T-helper 1 cell treated with Interleukin-12 subunit alpha and Interleukin-12 subunit beta and Interleukin-4 antibody, amounts not matched to agents 30 μg/mL and 1 μg/mL, for 36 hours (primary cell): ENCODE measurements around the gene AKAP13.

Source experiments
- H3K27ac Mint-ChIP-seq: one replicate; pipeline ENCODE4 v1.8.0; 2021; ENCODE audit warnings: mild to moderate bottlenecking, mixed read lengths
- H3K27me3 Mint-ChIP-seq: one replicate; pipeline ENCODE4 v1.8.0; 2021; ENCODE audit warnings: low read depth, mixed read lengths
- H3K36me3 Mint-ChIP-seq: one replicate; pipeline ENCODE4 v1.8.0; 2021; ENCODE audit warnings: low read depth, mixed read lengths
- H3K4me1 Mint-ChIP-seq: one replicate; pipeline ENCODE4 v1.8.0; 2021; ENCODE audit warnings: low read depth, mixed read lengths
- H3K4me3 Mint-ChIP-seq: one replicate; pipeline ENCODE4 v1.8.0; 2021; ENCODE audit warnings: mild to moderate bottlenecking, moderate library complexity, mixed read lengths
- H3K9me3 Mint-ChIP-seq: one replicate; pipeline ENCODE4 v1.8.0; 2021; ENCODE audit warnings: mixed read lengths

Gene AKAP13

GRCh38 chr15:85389306-85389650 lies 8.9 kb downstream of the AKAP13 start:
- Mint-ChIP-seq H3K27me3 (no peaks in the 10 kb centered on the region), H3K4me3 (no peak overlapping the region), H3K9me3 (no peaks in the 10 kb centered on the region)

GRCh38 chr15:85389772-85390171 lies 9.4 kb downstream of the AKAP13 start:
- H3K4me1 Mint-ChIP-seq: peaks cover 21% of the 10 kb centered on the region
- peaks cover 9% of the 10 kb centered on the region for H3K36me3 Mint-ChIP-seq
- no peaks in the 10 kb centered on the region for H3K27me3 Mint-ChIP-seq
- H3K9me3 Mint-ChIP-seq: no peaks in the 10 kb centered on the region
- H3K27ac Mint-ChIP-seq: no peak overlapping the region
- no peak overlapping the region for H3K4me3 Mint-ChIP-seq

More at GRCh38 chr15:85389306-85389650, 8.9 kb downstream of the AKAP13 start:
- peaks cover 19% of the 10 kb centered on the region for H3K4me1 Mint-ChIP-seq
- peaks cover 11% of the 10 kb centered on the region for H3K36me3 Mint-ChIP-seq
- no peak overlapping the region for H3K27ac Mint-ChIP-seq

- H3K36me3 Mint-ChIP-seq: peaks cover 4% of the 10 kb centered on the region
- no peaks in the 10 kb centered on the region for H3K9me3 Mint-ChIP-seq
- H3K27me3 Mint-ChIP-seq: no peaks in the 10 kb centered on the region
- H3K4me3 Mint-ChIP-seq: no peak overlapping the region
- H3K4me1 Mint-ChIP-seq: peaks cover 21% of the 10 kb centered on the region
- no peak overlapping the region for H3K27ac Mint-ChIP-seq
These were observed 12.8 kb downstream of the AKAP13 start for GRCh38 chr15:85393210-85393609.

GRCh38 chr15:85394554-85395333 lies 14.3 kb downstream of the AKAP13 start:
- H3K27me3 Mint-ChIP-seq: no peaks in the 10 kb centered on the region
- peaks cover 20% of the 10 kb centered on the region for H3K4me1 Mint-ChIP-seq
- no peak overlapping the region for H3K4me3 Mint-ChIP-seq
- no peaks in the 10 kb centered on the region for H3K9me3 Mint-ChIP-seq
- peaks cover 2% of the 10 kb centered on the region for H3K36me3 Mint-ChIP-seq
- H3K27ac Mint-ChIP-seq: no peak overlapping the region

- H3K36me3 Mint-ChIP-seq: peaks cover 2% of the 10 kb centered on the region
- H3K27me3 Mint-ChIP-seq: no peaks in the 10 kb centered on the region
- H3K4me3 Mint-ChIP-seq: no peak overlapping the region
- H3K4me1 Mint-ChIP-seq: peaks cover 27% of the 10 kb centered on the region
- H3K9me3 Mint-ChIP-seq: no peaks in the 10 kb centered on the region
- H3K27ac Mint-ChIP-seq: no peak overlapping the region
These were observed 16.2 kb downstream of the AKAP13 start for GRCh38 chr15:85396554-85396953.

- H3K9me3 Mint-ChIP-seq: no peaks in the 10 kb centered on the region
- H3K36me3 Mint-ChIP-seq: peaks cover 2% of the 10 kb centered on the region
- no peak overlapping the region for H3K27ac Mint-ChIP-seq
- no peak overlapping the region for H3K4me3 Mint-ChIP-seq
- H3K27me3 Mint-ChIP-seq: no peaks in the 10 kb centered on the region
- peaks cover 33% of the 10 kb centered on the region for H3K4me1 Mint-ChIP-seq
These were observed 16.7 kb downstream of the AKAP13 start for GRCh38 chr15:85397151-85397550.

GRCh38 chr15:85397926-85398325 lies 17.5 kb downstream of the AKAP13 start:
- Mint-ChIP-seq H3K27ac (no peak overlapping the region), H3K27me3 (no peaks in the 10 kb centered on the region), H3K4me1 (peaks cover 39% of the 10 kb centered on the region), H3K36me3 (peaks cover 2% of the 10 kb centered on the region), H3K4me3 (no peak overlapping the region), H3K9me3 (no peaks in the 10 kb centered on the region)

GRCh38 chr15:85398822-85399221 lies 18.4 kb downstream of the AKAP13 start:
- H3K27me3 Mint-ChIP-seq: no peaks in the 10 kb centered on the region
- peaks cover 36% of the 10 kb centered on the region for H3K4me1 Mint-ChIP-seq
- no peak overlapping the region for H3K4me3 Mint-ChIP-seq
- H3K36me3 Mint-ChIP-seq: peaks cover 2% of the 10 kb centered on the region
- no peak overlapping the region for H3K27ac Mint-ChIP-seq
- H3K9me3 Mint-ChIP-seq: no peaks in the 10 kb centered on the region

- Mint-ChIP-seq H3K4me3 (no peak overlapping the region), H3K27me3 (no peaks in the 10 kb centered on the region), H3K9me3 (no peaks in the 10 kb centered on the region), H3K36me3 (peaks cover 2% of the 10 kb centered on the region), H3K4me1 (peaks cover 38% of the 10 kb centered on the region), H3K27ac (no peak overlapping the region)
These were observed 19.2 kb downstream of the AKAP13 start for GRCh38 chr15:85399627-85400026.

GRCh38 chr15:85400606-85401005 lies 20.2 kb downstream of the AKAP13 start:
- Mint-ChIP-seq H3K27me3 (no peaks in the 10 kb centered on the region), H3K4me1 (peaks cover 45% of the 10 kb centered on the region), H3K4me3 (no peak overlapping the region), H3K27ac (no peak overlapping the region), H3K9me3 (no peaks in the 10 kb centered on the region), H3K36me3 (peaks cover 3% of the 10 kb centered on the region)

- Mint-ChIP-seq H3K27ac (no peak overlapping the region), H3K9me3 (no peaks in the 10 kb centered on the region), H3K4me3 (no peak overlapping the region), H3K4me1 (peaks cover 45% of the 10 kb centered on the region), H3K27me3 (no peaks in the 10 kb centered on the region), H3K36me3 (peaks cover 3% of the 10 kb centered on the region)
These were observed 20.8 kb downstream of the AKAP13 start for GRCh38 chr15:85401108-85401774.

- Mint-ChIP-seq H3K27me3 (no peaks in the 10 kb centered on the region), H3K36me3 (peaks cover 3% of the 10 kb centered on the region), H3K4me3 (no peak overlapping the region), H3K9me3 (no peaks in the 10 kb centered on the region), H3K4me1 (peaks cover 53% of the 10 kb centered on the region), H3K27ac (no peak overlapping the region)
These were observed 21.9 kb downstream of the AKAP13 start for GRCh38 chr15:85402195-85402881.

- Mint-ChIP-seq H3K36me3 (peaks cover 5% of the 10 kb centered on the region), H3K4me1 (peaks cover 61% of the 10 kb centered on the region), H3K27ac (no peak overlapping the region), H3K9me3 (no peaks in the 10 kb centered on the region), H3K27me3 (no peaks in the 10 kb centered on the region), H3K4me3 (no peak overlapping the region)
These were observed 23.3 kb downstream of the AKAP13 start for GRCh38 chr15:85403745-85404144.

- H3K36me3 Mint-ChIP-seq: peaks cover 6% of the 10 kb centered on the region
- no peaks in the 10 kb centered on the region for H3K9me3 Mint-ChIP-seq
- H3K4me3 Mint-ChIP-seq: no peak overlapping the region
- H3K27me3 Mint-ChIP-seq: no peaks in the 10 kb centered on the region
- no peak overlapping the region for H3K27ac Mint-ChIP-seq
- H3K4me1 Mint-ChIP-seq: peaks cover 61% of the 10 kb centered on the region
These were observed 23.9 kb downstream of the AKAP13 start for GRCh38 chr15:85404176-85404917.
